HT1080 (cell line): ENCODE measurements around the gene MAST3. TPM values are rescaled to one million over a fixed set of nuclear protein-coding genes. Genes with fewer than 3 reads are reported as not detected.

Source experiments
- DNase-seq: peaks from one replicate; pipeline ENCODE4 v3.0.0-alpha.2; 2015; ENCODE audit warnings: low read depth
- polyA plus RNA-seq, 2 experiments: library from polyadenylated mRNA; depleted of rRNA; stranded (reverse); fragments of >200 nt; gene quantifications; 2 replicates each; pipeline ENCODE4 v1.2.3, GENCODE V29; 2015
- total RNA-seq: library from RNA; depleted of rRNA; stranded (reverse); fragments of >200 nt; shearing (Covaris generic); gene quantifications from 2 replicates; pipeline ENCODE4 v1.2.3, GENCODE V29; 2014; rRNA removed

Gene MAST3
- total RNA-seq = 1.4 and 2.3 TPM in 2 replicates
- polyA plus RNA-seq (2015; cell fraction: cytosol; rRNA removed) = 2.9 TPM in 2 replicates
- polyA plus RNA-seq (2015; cell fraction: nucleus; rRNA removed) = 4.6 and 5.5 TPM in 2 replicates

GRCh38 chr19:18097217-18097992 lies at the start of gene MAST3:
MAST3 (plus strand) TSS chr19:18097778; CDS start chr19:18097793, 15 bp downstream.
- no peak for DNase-seq

- no peak for DNase-seq
Observed at GRCh38 chr19:18049385-18049784, 48.2 kb upstream of the MAST3 start.

GRCh38 chr19:18051887-18052286 lies 45.7 kb upstream of the MAST3 start:
- DNase-seq = no peak

GRCh38 chr19:18053576-18054219 lies 43.9 kb upstream of the MAST3 start:
- DNase-seq = no peak

GRCh38 chr19:18055967-18056366 lies 41.6 kb upstream of the MAST3 start:
- no peak for DNase-seq

GRCh38 chr19:18057557-18057956 lies 40.0 kb upstream of the MAST3 start:
- no peak for DNase-seq

GRCh38 chr19:18058208-18059009 lies 39.2 kb upstream of the MAST3 start:
- DNase-seq = peak; percentile 36

- no peak for DNase-seq
Observed at GRCh38 chr19:18059297-18059696, 38.3 kb upstream of the MAST3 start.

- DNase-seq = no peak
Observed at GRCh38 chr19:18059902-18060301, 37.7 kb upstream of the MAST3 start.

GRCh38 chr19:18060472-18060871 lies 37.1 kb upstream of the MAST3 start:
- DNase-seq = no peak

GRCh38 chr19:18062028-18062427 lies 35.5 kb upstream of the MAST3 start:
- no peak for DNase-seq

GRCh38 chr19:18063463-18063862 lies 34.1 kb upstream of the MAST3 start:
- DNase-seq = peak; percentile 54

- DNase-seq = no peak
Observed at GRCh38 chr19:18065173-18065495, 32.4 kb upstream of the MAST3 start.

- no peak for DNase-seq
Observed at GRCh38 chr19:18068395-18068794, 29.2 kb upstream of the MAST3 start.

GRCh38 chr19:18069383-18069782 lies 28.2 kb upstream of the MAST3 start:
- DNase-seq = no peak

- DNase-seq = no peak
Observed at GRCh38 chr19:18070181-18070580, 27.4 kb upstream of the MAST3 start.

GRCh38 chr19:18072335-18072734 lies 25.2 kb upstream of the MAST3 start:
- DNase-seq = no peak

- no peak for DNase-seq
Observed at GRCh38 chr19:18073197-18073596, 24.4 kb upstream of the MAST3 start.

GRCh38 chr19:18074192-18074591 lies 23.4 kb upstream of the MAST3 start:
- no peak for DNase-seq

- DNase-seq = no peak
Observed at GRCh38 chr19:18083929-18084684, 13.5 kb upstream of the MAST3 start.
